ENCODE results near the gene NCKAP5. TPM values are rescaled to one million over a fixed set of nuclear protein-coding genes. Genes with fewer than 3 reads are reported as not detected.

NCKAP5 gene
- polyA plus RNA-seq, 2 of the 4 experiments (the other 2 are of a cell fraction), result 3.0 to 4.1 TPM

- FAIRE-seq (no peak), ATAC-seq (no peak), DNase-seq (ENCODE audit: low read depth in 1 of 2, low spot score in 1 of 2) (no peak)
- ChIA-PET CTCF (interaction anchor here (1.9 kb wide), 1 partner anchor 16 kb away, joined by 3 read pairs; no protein-coding TSS in a partner anchor), POLR2A (interaction anchor here (0.6 kb wide), 1 partner anchor 822 kb away, joined by 3 read pairs; no protein-coding TSS in a partner anchor)
- H3K4me2 ChIP-seq, result no peak overlapping the region
- TF ChIP-seq ZNF302 (CRISPR knock-in tag; IDR thresholded peaks at IDR 0.05), result no peak
- no peak for TF ChIP-seq RNF2 (IDR thresholded peaks at IDR 0.05; ENCODE audit: borderline replicate concordance, low read depth)
- no peak for TF ChIP-seq ATOH8 (CRISPR knock-in tag; IDR thresholded peaks at IDR 0.05; ENCODE audit: low read depth)
- no peak for TF ChIP-seq RARB (CRISPR knock-in tag; IDR thresholded peaks at IDR 0.05)
- no peak for TF ChIP-seq CBX8 (IDR thresholded peaks at IDR 0.05)
- no peak for TF ChIP-seq KDM1A (IDR thresholded peaks at IDR 0.05; ENCODE audit: low read depth)
- TF ChIP-seq, protein P1, sequence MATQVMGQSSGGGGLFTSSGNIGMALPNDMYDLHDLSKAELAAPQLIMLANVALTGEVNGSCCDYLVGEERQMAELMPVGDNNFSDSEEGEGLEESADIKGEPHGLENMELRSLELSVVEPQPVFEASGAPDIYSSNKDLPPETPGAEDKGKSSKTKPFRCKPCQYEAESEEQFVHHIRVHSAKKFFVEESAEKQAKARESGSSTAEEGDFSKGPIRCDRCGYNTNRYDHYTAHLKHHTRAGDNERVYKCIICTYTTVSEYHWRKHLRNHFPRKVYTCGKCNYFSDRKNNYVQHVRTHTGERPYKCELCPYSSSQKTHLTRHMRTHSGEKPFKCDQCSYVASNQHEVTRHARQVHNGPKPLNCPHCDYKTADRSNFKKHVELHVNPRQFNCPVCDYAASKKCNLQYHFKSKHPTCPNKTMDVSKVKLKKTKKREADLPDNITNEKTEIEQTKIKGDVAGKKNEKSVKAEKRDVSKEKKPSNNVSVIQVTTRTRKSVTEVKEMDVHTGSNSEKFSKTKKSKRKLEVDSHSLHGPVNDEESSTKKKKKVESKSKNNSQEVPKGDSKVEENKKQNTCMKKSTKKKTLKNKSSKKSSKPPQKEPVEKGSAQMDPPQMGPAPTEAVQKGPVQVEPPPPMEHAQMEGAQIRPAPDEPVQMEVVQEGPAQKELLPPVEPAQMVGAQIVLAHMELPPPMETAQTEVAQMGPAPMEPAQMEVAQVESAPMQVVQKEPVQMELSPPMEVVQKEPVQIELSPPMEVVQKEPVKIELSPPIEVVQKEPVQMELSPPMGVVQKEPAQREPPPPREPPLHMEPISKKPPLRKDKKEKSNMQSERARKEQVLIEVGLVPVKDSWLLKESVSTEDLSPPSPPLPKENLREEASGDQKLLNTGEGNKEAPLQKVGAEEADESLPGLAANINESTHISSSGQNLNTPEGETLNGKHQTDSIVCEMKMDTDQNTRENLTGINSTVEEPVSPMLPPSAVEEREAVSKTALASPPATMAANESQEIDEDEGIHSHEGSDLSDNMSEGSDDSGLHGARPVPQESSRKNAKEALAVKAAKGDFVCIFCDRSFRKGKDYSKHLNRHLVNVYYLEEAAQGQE (IDR thresholded peaks at IDR 0.05), result no peak
- TF ChIP-seq, protein P2, sequence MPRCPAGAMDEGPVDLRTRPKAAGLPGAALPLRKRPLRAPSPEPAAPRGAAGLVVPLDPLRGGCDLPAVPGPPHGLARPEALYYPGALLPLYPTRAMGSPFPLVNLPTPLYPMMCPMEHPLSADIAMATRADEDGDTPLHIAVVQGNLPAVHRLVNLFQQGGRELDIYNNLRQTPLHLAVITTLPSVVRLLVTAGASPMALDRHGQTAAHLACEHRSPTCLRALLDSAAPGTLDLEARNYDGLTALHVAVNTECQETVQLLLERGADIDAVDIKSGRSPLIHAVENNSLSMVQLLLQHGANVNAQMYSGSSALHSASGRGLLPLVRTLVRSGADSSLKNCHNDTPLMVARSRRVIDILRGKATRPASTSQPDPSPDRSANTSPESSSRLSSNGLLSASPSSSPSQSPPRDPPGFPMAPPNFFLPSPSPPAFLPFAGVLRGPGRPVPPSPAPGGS (IDR thresholded peaks at IDR 0.05), result no peak
- no peak for TF ChIP-seq EP300 (IDR thresholded peaks at IDR 0.05)
- no peak for TF ChIP-seq RAD21 (conservative IDR thresholded peaks at IDR 0.05 in 1 of 2, IDR thresholded peaks at IDR 0.05 in 1 of 2)
- no peak for TF ChIP-seq EHMT2 (IDR thresholded peaks at IDR 0.05; ENCODE audit: low read depth)
- TF ChIP-seq, protein P3, sequence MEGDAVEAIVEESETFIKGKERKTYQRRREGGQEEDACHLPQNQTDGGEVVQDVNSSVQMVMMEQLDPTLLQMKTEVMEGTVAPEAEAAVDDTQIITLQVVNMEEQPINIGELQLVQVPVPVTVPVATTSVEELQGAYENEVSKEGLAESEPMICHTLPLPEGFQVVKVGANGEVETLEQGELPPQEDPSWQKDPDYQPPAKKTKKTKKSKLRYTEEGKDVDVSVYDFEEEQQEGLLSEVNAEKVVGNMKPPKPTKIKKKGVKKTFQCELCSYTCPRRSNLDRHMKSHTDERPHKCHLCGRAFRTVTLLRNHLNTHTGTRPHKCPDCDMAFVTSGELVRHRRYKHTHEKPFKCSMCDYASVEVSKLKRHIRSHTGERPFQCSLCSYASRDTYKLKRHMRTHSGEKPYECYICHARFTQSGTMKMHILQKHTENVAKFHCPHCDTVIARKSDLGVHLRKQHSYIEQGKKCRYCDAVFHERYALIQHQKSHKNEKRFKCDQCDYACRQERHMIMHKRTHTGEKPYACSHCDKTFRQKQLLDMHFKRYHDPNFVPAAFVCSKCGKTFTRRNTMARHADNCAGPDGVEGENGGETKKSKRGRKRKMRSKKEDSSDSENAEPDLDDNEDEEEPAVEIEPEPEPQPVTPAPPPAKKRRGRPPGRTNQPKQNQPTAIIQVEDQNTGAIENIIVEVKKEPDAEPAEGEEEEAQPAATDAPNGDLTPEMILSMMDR (IDR thresholded peaks at IDR 0.05), result no peak
- TF ChIP-seq FOSL2 (IDR thresholded peaks at IDR 0.05), result no peak
- TF ChIP-seq FOSL2 (CRISPR knock-in tag; IDR thresholded peaks at IDR 0.05), result no peak
- no peak for TF ChIP-seq GATA3 (IDR thresholded peaks at IDR 0.05; ENCODE audit: borderline replicate concordance)
- no peak for TF ChIP-seq FOXS1 (CRISPR knock-in tag; IDR thresholded peaks at IDR 0.05)
- TF ChIP-seq CHD4 (IDR thresholded peaks at IDR 0.05; ENCODE audit: borderline replicate concordance), result no peak
- no peak overlapping the region for H3K27ac ChIP-seq
- 68% methylated on average over 3 of the region's 3 CpGs for WGBS (ENCODE audit: missing lambda C conversion rate)
- H3K4me1 ChIP-seq, result peaks cover 2% of the 10 kb centered on the region; the same call in 1 of the 3 replicates
- H3K4me3 ChIP-seq, result no peak overlapping the region
- H3K9me3 ChIP-seq, result no peaks in the 10 kb centered on the region
Measured at GRCh38 chr2:133444465-133444864, 123.8 kb downstream of the NCKAP5 start.

- TF ChIP-seq ZSCAN20 (CRISPR knock-in tag; IDR thresholded peaks at IDR 0.05), result no peak
- peak; percentile 1 for TF ChIP-seq MAFK (IDR thresholded peaks at IDR 0.05; ENCODE audit: partially characterized antibody)
- no peaks in the 10 kb centered on the region for H3K9me3 ChIP-seq
- ATAC-seq (no peak; a peak in 1 of 6 replicates), FAIRE-seq (no peak), DNase-seq (ENCODE audit: low read depth in 1 of 2, low spot score in 1 of 2) (no peak)
- H3K27ac ChIP-seq, result peak overlapping the region in 1 of 2 experiments; percentile 36; a peak in 2 of 6 replicates
- H3K4me3 ChIP-seq, result no peak overlapping the region
- no peak overlapping the region for H3K4me2 ChIP-seq
- 75% methylated on average over 2 of the region's 2 CpGs for WGBS (ENCODE audit: missing lambda C conversion rate)
- peaks cover 23% of the 10 kb centered on the region for H3K4me1 ChIP-seq
- ChIA-PET POLR2A (no interaction called here), CTCF (interaction anchor here (0.7 kb wide), 1 partner anchor 27 kb away, joined by 3 read pairs; no protein-coding TSS in a partner anchor)
Measured at GRCh38 chr2:133442393-133442792, 125.9 kb downstream of the NCKAP5 start.

Data from A549 (cell line).